HCT116 (cell line): ENCODE results near the gene ACE2. TPM values are rescaled to one million over a fixed set of nuclear protein-coding genes. Genes with fewer than 3 reads are reported as not detected.

Source experiments
- ATAC-seq: fragments of 200-7000 bp; cut with Tn5 transposase; 2 replicates; pipeline ENCODE4 v1.9.1; 2020; ENCODE audit warnings: mild to moderate bottlenecking, moderate library complexity
- BruUV-seq: library from RNA; stranded (reverse); fragments of 400-500 nt; replicated peaks from 2 replicates; lab custom pipeline; 2021; lab: Mats Ljungman, UMichigan
- CTCF ChIA-PET: fragments of 300-600 bp; sonication (Branson Sonifier 250); formaldehyde crosslinking; loops from one replicate; lab custom pipeline; 2021; ENCODE audit warnings: antibody characterized with exemption; lab: Charles Lee
- POLR2A ChIA-PET: fragments of 300-600, 350-600 bp; sonication (Branson Sonifier 250); formaldehyde crosslinking; loops from one replicate; lab custom pipeline; 2021; ENCODE audit warnings: antibody characterized with exemption; lab: Charles Lee
- RAD21 ChIA-PET, 2 experiments: fragments of 300-600 bp; sonication (Branson Sonifier 250); formaldehyde crosslinking; loops; one replicate each; lab custom pipeline; 2023; ENCODE audit warnings: low total read pairs in 2 of 2; ENCODE audit not compliant: uncharacterized antibody in 2 of 2, unreplicated experiment in 2 of 2, low non-redundant PET in 1 of 2; lab: Charles Lee
- DNase-seq: peaks from one replicate; pipeline ENCODE4 v3.0.0-alpha.2; 2010; ENCODE audit warnings: low read depth, low spot score
- H2AFZ ChIP-seq: fragments of 200-600 bp; shearing (Covaris generic), sonication (generic); 2 replicates; pipeline ENCODE4 v1.6.1; 2017; ENCODE audit warnings: low read depth, mixed run types, mixed read lengths, antibody characterized with exemption, low read length; ENCODE audit not compliant: poor library complexity, severe bottlenecking
- H3K27ac ChIP-seq: 2 replicates; pipeline ENCODE4 v1.5.1; 2012; ENCODE audit warnings: low read depth, low read length
- H3K27me3 ChIP-seq: fragments of 200-600 bp; sonication (generic); 2 replicates; pipeline ENCODE4 v1.6.1; 2016; ENCODE audit warnings: mixed run types, low read length, mixed read lengths; ENCODE audit not compliant: insufficient read depth
- H3K36me3 ChIP-seq, 2 experiments: fragments of 200-500 bp in 1 of 2; fragments of 200-600 bp in 1 of 2; sonication (Bioruptor generic) in 1 of 2; sonication (generic) in 1 of 2; 2 replicates each; pipeline versions ENCODE4 v1.5.1 to v1.6.1; 2014 to 2016; ENCODE audit warnings: low read length in 2 of 2, inconsistent platforms in 1 of 2, mixed read lengths in 1 of 2, mixed run types in 1 of 2; ENCODE audit not compliant: insufficient read depth in 2 of 2, control insufficient read depth in 1 of 2
- H3K4me1 ChIP-seq, 2 experiments: fragments of 200-600 bp in 1 of 2; sonication (generic) in 1 of 2; 2 replicates each; pipeline versions ENCODE4 v1.5.1 to v1.6.1; 2012 to 2017; ENCODE audit warnings: low read length in 2 of 2, inconsistent platforms in 1 of 2, mild to moderate bottlenecking in 1 of 2, mixed read lengths in 1 of 2, mixed run types in 1 of 2, moderate library complexity in 1 of 2; ENCODE audit not compliant: insufficient read depth in 2 of 2, control insufficient read depth in 1 of 2
- H3K4me2 ChIP-seq: fragments of 200-600 bp; sonication (generic); 2 replicates; pipeline ENCODE4 v1.6.1; 2017; ENCODE audit warnings: mixed run types, low read length, mixed read lengths
- H3K4me3 ChIP-seq, 2 experiments: fragments of 200-600 bp in 1 of 2; sonication (generic) in 1 of 2; replicated peaks in 1 of 2; 2 replicates each; pipeline ENCODE4 v1.5.1; 2011 to 2016; ENCODE audit warnings: low read length in 2 of 2, control low read depth in 1 of 2, low read depth in 1 of 2, mild to moderate bottlenecking in 1 of 2, mixed read lengths in 1 of 2, mixed run types in 1 of 2
- H3K79me2 ChIP-seq: fragments of 200-600 bp; sonication (generic); 2 replicates; pipeline ENCODE4 v1.6.1; 2017; ENCODE audit warnings: mild to moderate bottlenecking, mixed run types, low read length, moderate library complexity, mixed read lengths; ENCODE audit not compliant: insufficient read depth
- H3K9ac ChIP-seq: fragments of 200-600 bp; sonication (generic); 2 replicates; pipeline ENCODE4 v1.6.1; 2016; ENCODE audit warnings: low read length, mixed read lengths
- H3K9me2 ChIP-seq: fragments of 200-600 bp; sonication (generic), shearing (Covaris generic); 2 replicates; pipeline ENCODE4 v1.6.1; 2017; ENCODE audit warnings: mixed run types, mild to moderate bottlenecking, moderate library complexity; ENCODE audit not compliant: insufficient read depth
- H3K9me3 ChIP-seq, 2 experiments: fragments of 200-500 bp in 1 of 2; fragments of 200-600 bp in 1 of 2; sonication (Bioruptor generic) in 1 of 2; sonication (generic) in 1 of 2; 2 replicates each; pipeline ENCODE4 v1.6.1; 2014 to 2017; ENCODE audit warnings: low read length in 2 of 2, mixed read lengths in 2 of 2, inconsistent platforms in 1 of 2, low read depth in 1 of 2, mild to moderate bottlenecking in 1 of 2, mixed run types in 1 of 2, moderate library complexity in 1 of 2; ENCODE audit not compliant: control insufficient read depth in 1 of 2, insufficient read depth in 1 of 2
- H4K20me1 ChIP-seq: fragments of 200-600 bp; sonication (generic), shearing (Covaris generic); 2 replicates; pipeline ENCODE4 v1.6.1; 2017; ENCODE audit warnings: mixed run types, mild to moderate bottlenecking, moderate library complexity; ENCODE audit not compliant: insufficient read depth
- CEBPB ChIP-seq: IDR thresholded peaks from 2 replicates; pipeline ENCODE4 v1.6.1; 2012; ENCODE audit warnings: low read depth
- EZH2 ChIP-seq: fragments of 200-600 bp; sonication (generic); IDR thresholded peaks from 2 replicates; pipeline ENCODE4 v1.6.1; 2017; ENCODE audit warnings: antibody characterized with exemption, mixed run types
- FOSL1 ChIP-seq: IDR thresholded peaks from 2 replicates; pipeline ENCODE4 v1.6.1; 2012; ENCODE audit warnings: low read depth
- JUND ChIP-seq: IDR thresholded peaks from 2 replicates; pipeline ENCODE4 v1.6.1; 2012
- MAX ChIP-seq: IDR thresholded peaks from 2 replicates; pipeline ENCODE4 v1.6.1; 2012
- POLR2A ChIP-seq: IDR thresholded peaks from 2 replicates; pipeline ENCODE4 v1.7.0; 2011; ENCODE audit warnings: borderline replicate concordance; ENCODE audit not compliant: insufficient read depth, insufficient read length; ENCODE audit errors: extremely low read depth
- POLR2AphosphoS5 ChIP-seq: IDR thresholded peaks from 2 replicates; pipeline ENCODE4 v1.6.1; 2011; ENCODE audit warnings: mild to moderate bottlenecking, low read depth, low read length, moderate library complexity
- REST ChIP-seq: IDR thresholded peaks from 2 replicates; pipeline ENCODE4 v1.6.1; 2012; ENCODE audit warnings: low read depth
- SP1 ChIP-seq: IDR thresholded peaks from 2 replicates; pipeline ENCODE4 v1.6.1; 2012; ENCODE audit warnings: low read depth
- YY1 ChIP-seq: IDR thresholded peaks from 2 replicates; pipeline ENCODE4 v1.6.1; 2011; ENCODE audit warnings: low read length, low read depth, moderate library complexity, mild to moderate bottlenecking; ENCODE audit not compliant: insufficient replicate concordance; ENCODE audit errors: extremely low read depth
- ZFX ChIP-seq: fragments of 450-650 bp; IDR thresholded peaks from 2 replicates; pipeline ENCODE4 v1.6.1; 2017
- ZNF274 ChIP-seq: fragments of 200-500 bp; sonication (Bioruptor generic); IDR thresholded peaks from 2 replicates; pipeline ENCODE4 v1.6.1; 2014; ENCODE audit warnings: mild to moderate bottlenecking, low read depth, low read length, inconsistent platforms
- intact Hi-C: fragments of 100-400 bp; cut with micrococcal nuclease; formaldehyde crosslinking; loops from 2 replicates; pipeline ENCODE4 v1.10.0; 2022
- total RNA-seq: library from RNA; stranded (reverse); gene quantifications from one replicate; pipeline ENCODE4 v1.2.1, GENCODE V29; 2021; ENCODE audit not compliant: unreplicated experiment
- TF ChIP-seq, protein P1 (sequence below): IDR thresholded peaks from 2 replicates; pipeline ENCODE4 v1.6.1; 2012
- TF ChIP-seq, protein P2 (sequence below): IDR thresholded peaks from 2 replicates; pipeline ENCODE4 v1.6.1; 2011; ENCODE audit warnings: mild to moderate bottlenecking, low read length, moderate library complexity; ENCODE audit not compliant: insufficient replicate concordance; ENCODE audit errors: extremely low read depth

The ACE2 gene
- total RNA-seq, 1 experiment from 2014 or later, result not detected

- TF ChIP-seq REST, result no peak
- TF ChIP-seq, protein P1, sequence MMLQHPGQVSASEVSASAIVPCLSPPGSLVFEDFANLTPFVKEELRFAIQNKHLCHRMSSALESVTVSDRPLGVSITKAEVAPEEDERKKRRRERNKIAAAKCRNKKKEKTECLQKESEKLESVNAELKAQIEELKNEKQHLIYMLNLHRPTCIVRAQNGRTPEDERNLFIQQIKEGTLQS, result no peak
- no peak for TF ChIP-seq POLR2A
Measured at GRCh38 chrX:15607067-15607466, 6.3 kb upstream of the ACE2 start (continued).

DNA sequence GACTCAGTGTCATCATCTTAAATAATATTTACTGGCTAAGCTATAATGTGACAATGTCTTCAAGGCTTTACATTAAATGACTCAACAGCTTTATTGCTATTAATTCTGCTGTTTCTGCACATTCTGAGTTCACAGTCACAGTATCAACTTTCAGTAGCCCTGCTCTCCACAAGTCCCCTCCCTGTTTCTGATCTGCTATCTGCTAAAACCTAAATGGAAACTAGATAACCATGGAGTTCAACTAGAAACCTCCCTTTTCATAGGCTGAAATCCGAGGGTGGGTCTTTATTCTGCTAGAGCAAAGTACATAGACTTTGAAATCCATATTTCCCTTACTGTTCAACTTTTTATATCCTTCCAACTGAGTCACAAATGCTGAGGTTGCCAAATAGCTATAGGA, 5.4 kb upstream of the ACE2 start:
- ATAC-seq, result no peak
- no peak for TF ChIP-seq POLR2AphosphoS5
- no peak for TF ChIP-seq ZFX
- no peak for TF ChIP-seq REST
- TF ChIP-seq EZH2, result no peak
- no peak for TF ChIP-seq MAX
- no peak for TF ChIP-seq FOSL1
- TF ChIP-seq JUND, result no peak
- no peak for TF ChIP-seq YY1
- TF ChIP-seq SP1, result no peak
- TF ChIP-seq, protein P2, sequence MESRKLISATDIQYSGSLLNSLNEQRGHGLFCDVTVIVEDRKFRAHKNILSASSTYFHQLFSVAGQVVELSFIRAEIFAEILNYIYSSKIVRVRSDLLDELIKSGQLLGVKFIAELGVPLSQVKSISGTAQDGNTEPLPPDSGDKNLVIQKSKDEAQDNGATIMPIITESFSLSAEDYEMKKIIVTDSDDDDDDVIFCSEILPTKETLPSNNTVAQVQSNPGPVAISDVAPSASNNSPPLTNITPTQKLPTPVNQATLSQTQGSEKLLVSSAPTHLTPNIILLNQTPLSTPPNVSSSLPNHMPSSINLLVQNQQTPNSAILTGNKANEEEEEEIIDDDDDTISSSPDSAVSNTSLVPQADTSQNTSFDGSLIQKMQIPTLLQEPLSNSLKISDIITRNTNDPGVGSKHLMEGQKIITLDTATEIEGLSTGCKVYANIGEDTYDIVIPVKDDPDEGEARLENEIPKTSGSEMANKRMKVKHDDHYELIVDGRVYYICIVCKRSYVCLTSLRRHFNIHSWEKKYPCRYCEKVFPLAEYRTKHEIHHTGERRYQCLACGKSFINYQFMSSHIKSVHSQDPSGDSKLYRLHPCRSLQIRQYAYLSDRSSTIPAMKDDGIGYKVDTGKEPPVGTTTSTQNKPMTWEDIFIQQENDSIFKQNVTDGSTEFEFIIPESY, result no peak
- TF ChIP-seq, protein P1, result no peak
- TF ChIP-seq CEBPB, result no peak
- no peak for TF ChIP-seq ZNF274

More for the DNA sequence above, 5.4 kb upstream of the ACE2 start:
- Histone ChIP-seq H3K9ac (no peak overlapping the region), H4K20me1 (no peaks in the 10 kb centered on the region), H3K27ac (no peak overlapping the region), H3K9me3 (no peaks in the 10 kb centered on the region), H3K4me2 (no peak overlapping the region), H3K4me3 (no peak overlapping the region), H3K36me3 (no peaks in the 10 kb centered on the region), H3K79me2 (no peaks in the 10 kb centered on the region), H3K4me1 (no peaks in the 10 kb centered on the region; a peak in 1 of 4 replicates), H3K9me2 (no peaks in the 10 kb centered on the region), H2AFZ (no peak overlapping the region), H3K27me3 (no peaks in the 10 kb centered on the region)
- RAD21 ChIA-PET, result no interaction called here
- intact Hi-C loops, result no loop called here
- no TSS peak for BruUV-seq
- POLR2A ChIA-PET, result no interaction called here
- no peak for DNase-seq
- CTCF ChIA-PET, result no interaction called here
